Naive B cell (primary cell): ENCODE measurements around the gene PRAME. TPM values are rescaled to one million over a fixed set of nuclear protein-coding genes. Genes with fewer than 3 reads are reported as not detected.

Experiments
- ATAC-seq, 2 donors: fragments of 150-1000 bp; cut with Tn5 transposase; 2 replicates each; pipeline ENCODE4 v1.10.0; 2021; ENCODE audit warnings: low read depth in 2 of 2, mild to moderate bottlenecking in 2 of 2, moderate library complexity in 2 of 2
- DNase-seq: peaks from one replicate; pipeline ENCODE4 v3.0.0; 2022
- H3K27ac Mint-ChIP-seq, 6 donors: one replicate each; pipeline ENCODE4 v1.8.0; 2020 to 2022; ENCODE audit warnings: mild to moderate bottlenecking in 6 of 6, mixed read lengths in 6 of 6, moderate library complexity in 5 of 6, inconsistent platforms in 2 of 6
- H3K27me3 Mint-ChIP-seq, 3 donors: one replicate each; pipeline ENCODE4 v1.8.0; 2021 to 2022; ENCODE audit warnings: mixed read lengths in 3 of 3, mild to moderate bottlenecking in 1 of 3
- H3K36me3 Mint-ChIP-seq, 2 donors: one replicate each; pipeline ENCODE4 v1.8.0; 2020 to 2022; ENCODE audit warnings: mixed read lengths in 2 of 2, inconsistent platforms in 1 of 2, mild to moderate bottlenecking in 1 of 2
- H3K4me1 Mint-ChIP-seq, 3 donors: one replicate each; pipeline ENCODE4 v1.8.0; 2020 to 2022; ENCODE audit warnings: mixed read lengths in 3 of 3, inconsistent platforms in 1 of 3, mild to moderate bottlenecking in 1 of 3, moderate library complexity in 1 of 3
- H3K4me3 Mint-ChIP-seq, 8 donors: one replicate each; pipeline ENCODE4 v1.8.0; 2020 to 2022; ENCODE audit warnings: mild to moderate bottlenecking in 8 of 8, mixed read lengths in 8 of 8, moderate library complexity in 8 of 8, inconsistent platforms in 2 of 8
- H3K9me3 Mint-ChIP-seq, 7 donors: one replicate each; pipeline ENCODE4 v1.8.0; 2020 to 2022; ENCODE audit warnings: mixed read lengths in 7 of 7, mild to moderate bottlenecking in 5 of 7, inconsistent platforms in 2 of 7, moderate library complexity in 1 of 7
- polyA plus RNA-seq, 6 donors: library from polyadenylated mRNA; unstranded; fragments of 300-500 nt; fragmentation: Illumina TruSeq; gene quantifications; one replicate each; pipeline ENCODE4 v1.2.3, GENCODE V29; 2021; ENCODE audit warnings: low read depth in 6 of 6

Gene PRAME
- polyA plus RNA-seq, 6 donors from 2014 or later, result not detected

GRCh38 chr22:22553735-22554586 lies 5.1 kb downstream of the PRAME start:
- DNase-seq (no peak), ATAC-seq (no peak)
- Mint-ChIP-seq H3K4me3 (no peak overlapping the region), H3K27me3 (peaks cover 0 to 1% (median 0%) of the 10 kb centered on the region in 3 donors), H3K27ac (no peak overlapping the region), H3K9me3 (no peaks in the 10 kb centered on the region), H3K4me1 (peaks cover 1 to 8% (median 2%) of the 10 kb centered on the region in 3 donors), H3K36me3 (no peaks in the 10 kb centered on the region)

- ATAC-seq (no peak), DNase-seq (no peak)
- H3K4me1 Mint-ChIP-seq, result peaks cover 0 to 6% (median under 1%) of the 10 kb centered on the region in 3 donors
- H3K36me3 Mint-ChIP-seq, result no peaks in the 10 kb centered on the region
- no peaks in the 10 kb centered on the region for H3K9me3 Mint-ChIP-seq
- H3K27me3 Mint-ChIP-seq, result no peaks in the 10 kb centered on the region
- H3K27ac Mint-ChIP-seq, result no peak overlapping the region
- no peak overlapping the region for H3K4me3 Mint-ChIP-seq
Observed at GRCh38 chr22:22553141-22553540, 5.9 kb downstream of the PRAME start.

GRCh38 chr22:22552630-22553029 lies 6.4 kb downstream of the PRAME start:
- Mint-ChIP-seq H3K4me3 (no peak overlapping the region), H3K27ac (peak overlapping the region in 1 of 6 donors; percentile 8), H3K27me3 (no peaks in the 10 kb centered on the region), H3K36me3 (no peaks in the 10 kb centered on the region), H3K4me1 (peaks cover 0 to 10% (median 5%) of the 10 kb centered on the region in 3 donors), H3K9me3 (no peaks in the 10 kb centered on the region)
- ATAC-seq (no peak), DNase-seq (no peak)

- H3K36me3 Mint-ChIP-seq, result no peaks in the 10 kb centered on the region
- no peaks in the 10 kb centered on the region for H3K27me3 Mint-ChIP-seq
- no peaks in the 10 kb centered on the region for H3K9me3 Mint-ChIP-seq
- ATAC-seq (no peak), DNase-seq (no peak)
- H3K4me3 Mint-ChIP-seq, result no peak overlapping the region
- H3K27ac Mint-ChIP-seq, result no peak overlapping the region
- H3K4me1 Mint-ChIP-seq, result peaks cover 0 to 9% (median 6%) of the 10 kb centered on the region in 3 donors
Observed at GRCh38 chr22:22550789-22551434, 8.2 kb downstream of the PRAME start.

- Mint-ChIP-seq H3K4me3 (no peak overlapping the region), H3K9me3 (no peaks in the 10 kb centered on the region), H3K27me3 (no peaks in the 10 kb centered on the region), H3K4me1 (peaks cover 0 to 9% (median 4%) of the 10 kb centered on the region in 3 donors), H3K27ac (no peak overlapping the region), H3K36me3 (no peaks in the 10 kb centered on the region)
- DNase-seq (no peak), ATAC-seq (no peak)
Observed at GRCh38 chr22:22548910-22549309, 10.2 kb downstream of the PRAME start.

GRCh38 chr22:22548317-22548716 lies 10.7 kb downstream of the PRAME start:
- Mint-ChIP-seq H3K4me3 (no peak overlapping the region), H3K27me3 (no peaks in the 10 kb centered on the region), H3K9me3 (no peaks in the 10 kb centered on the region), H3K27ac (peak overlapping the region in 1 of 6 donors; percentile 89), H3K36me3 (no peaks in the 10 kb centered on the region), H3K4me1 (peaks cover 0 to 9% (median 4%) of the 10 kb centered on the region in 3 donors)
- DNase-seq (no peak), ATAC-seq (no peak)

GRCh38 chr22:22547692-22548300 lies 11.3 kb downstream of the PRAME start:
- Mint-ChIP-seq H3K4me3 (peak overlapping the region in 1 of 8 donors; percentile 1), H3K36me3 (no peaks in the 10 kb centered on the region), H3K27ac (peak overlapping the region in 1 of 6 donors; percentile 89), H3K27me3 (no peaks in the 10 kb centered on the region), H3K4me1 (peaks cover 0 to 9% (median 4%) of the 10 kb centered on the region in 3 donors), H3K9me3 (no peaks in the 10 kb centered on the region)
- DNase-seq (no peak), ATAC-seq (no peak)

- no peaks in the 10 kb centered on the region for H3K27me3 Mint-ChIP-seq
- H3K36me3 Mint-ChIP-seq, result no peaks in the 10 kb centered on the region
- H3K27ac Mint-ChIP-seq, result no peak overlapping the region
- ATAC-seq (no peak), DNase-seq (no peak)
- H3K9me3 Mint-ChIP-seq, result no peaks in the 10 kb centered on the region
- H3K4me3 Mint-ChIP-seq, result no peak overlapping the region
- H3K4me1 Mint-ChIP-seq, result peaks cover 0 to 9% (median 4%) of the 10 kb centered on the region in 3 donors
Observed at GRCh38 chr22:22547226-22547625, 11.8 kb downstream of the PRAME start.

GRCh38 chr22:22546490-22546889 lies 12.6 kb downstream of the PRAME start:
- DNase-seq (no peak), ATAC-seq (no peak)
- H3K9me3 Mint-ChIP-seq, result no peaks in the 10 kb centered on the region
- H3K36me3 Mint-ChIP-seq, result no peaks in the 10 kb centered on the region
- no peak overlapping the region for H3K27ac Mint-ChIP-seq
- H3K4me3 Mint-ChIP-seq, result peak overlapping the region in 1 of 8 donors; percentile 44
- H3K27me3 Mint-ChIP-seq, result peaks cover 0 to 6% (median 3%) of the 10 kb centered on the region in 3 donors
- peaks cover 0 to 9% (median 4%) of the 10 kb centered on the region in 3 donors for H3K4me1 Mint-ChIP-seq

GRCh38 chr22:22545084-22545483 lies 14.0 kb downstream of the PRAME start:
- no peak overlapping the region for H3K27ac Mint-ChIP-seq
- peaks cover 0 to 9% (median 4%) of the 10 kb centered on the region in 3 donors for H3K4me1 Mint-ChIP-seq
- ATAC-seq, result no peak

GRCh38 chr22:22538226-22538989 lies 20.7 kb downstream of the PRAME start:
- no peak overlapping the region for H3K4me3 Mint-ChIP-seq
- no peaks in the 10 kb centered on the region for H3K36me3 Mint-ChIP-seq
- peaks cover 0 to 2% (median 0%) of the 10 kb centered on the region in 7 donors for H3K9me3 Mint-ChIP-seq
- peaks cover 6 to 12% (median 8%) of the 10 kb centered on the region in 3 donors for H3K27me3 Mint-ChIP-seq
- no peaks in the 10 kb centered on the region for H3K4me1 Mint-ChIP-seq
- DNase-seq, result no peak
- no peak overlapping the region for H3K27ac Mint-ChIP-seq
- ATAC-seq, result no peak

More at GRCh38 chr22:22545084-22545483, 14.0 kb downstream of the PRAME start:
- Mint-ChIP-seq H3K4me3 (no peak overlapping the region), H3K36me3 (no peaks in the 10 kb centered on the region), H3K9me3 (peaks cover 0 to 2% (median 0%) of the 10 kb centered on the region in 7 donors), H3K27me3 (peaks cover 0 to 8% (median 7%) of the 10 kb centered on the region in 3 donors)
- DNase-seq, result no peak

GRCh38 chr22:22536916-22537315 lies 22.1 kb downstream of the PRAME start:
- Mint-ChIP-seq H3K4me1 (no peaks in the 10 kb centered on the region), H3K9me3 (peaks cover 0 to 2% (median 0%) of the 10 kb centered on the region in 7 donors), H3K27me3 (peaks cover 8 to 10% (median 8%) of the 10 kb centered on the region in 3 donors), H3K36me3 (no peaks in the 10 kb centered on the region), H3K27ac (no peak overlapping the region), H3K4me3 (no peak overlapping the region)
- DNase-seq, result no peak
- ATAC-seq, result no peak

GRCh38 chr22:22536515-22536914 lies 22.6 kb downstream of the PRAME start:
- H3K27ac Mint-ChIP-seq, result no peak overlapping the region
- no peaks in the 10 kb centered on the region for H3K4me1 Mint-ChIP-seq
- DNase-seq (no peak), ATAC-seq (no peak)
- H3K9me3 Mint-ChIP-seq, result peaks cover 0 to 2% (median 0%) of the 10 kb centered on the region in 7 donors
- no peaks in the 10 kb centered on the region for H3K36me3 Mint-ChIP-seq
- no peak overlapping the region for H3K4me3 Mint-ChIP-seq
- H3K27me3 Mint-ChIP-seq, result peaks cover 5 to 8% (median 6%) of the 10 kb centered on the region in 3 donors
